DOHH2 (cell line): ENCODE results near the gene CFAP69.

Experiments used
- EZH2phosphoT487 ChIP-seq: fragments of 200-600 bp; sonication (generic); IDR thresholded peaks from 2 replicates; pipeline ENCODE4 v1.6.1; 2017; ENCODE audit warnings: borderline replicate concordance, mild to moderate bottlenecking, antibody characterized with exemption, low read length, moderate library complexity, mixed read lengths
- TF ChIP-seq, protein P1 (sequence below): fragments of 200-600 bp; sonication (generic); IDR thresholded peaks from one replicate; pipeline ENCODE4 v1.5.1; 2014; ENCODE audit warnings: antibody characterized with exemption, mild to moderate bottlenecking, low read depth, low read length; ENCODE audit not compliant: poor library complexity, severe bottlenecking

DNA sequence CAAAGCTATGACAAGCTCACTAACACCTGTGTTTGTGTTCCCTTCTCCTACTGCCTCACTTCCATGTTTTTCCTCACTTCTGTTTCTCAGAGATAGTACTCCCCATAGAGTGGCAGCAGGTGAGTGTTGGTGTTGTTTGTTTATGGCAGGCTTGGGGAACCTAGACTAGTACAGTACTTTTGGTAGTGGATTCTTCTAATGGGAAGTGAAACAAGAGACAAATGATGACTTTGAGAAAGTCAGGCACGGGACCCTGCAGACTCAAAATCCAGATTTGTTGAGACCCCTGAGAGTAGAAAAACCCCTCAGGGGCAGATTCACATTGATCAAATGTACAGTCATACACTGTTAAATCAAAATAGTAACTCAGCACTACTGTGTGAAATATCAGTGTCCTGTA is 6.4 kb upstream of the CFAP69 start:
- TF ChIP-seq, protein P1, sequence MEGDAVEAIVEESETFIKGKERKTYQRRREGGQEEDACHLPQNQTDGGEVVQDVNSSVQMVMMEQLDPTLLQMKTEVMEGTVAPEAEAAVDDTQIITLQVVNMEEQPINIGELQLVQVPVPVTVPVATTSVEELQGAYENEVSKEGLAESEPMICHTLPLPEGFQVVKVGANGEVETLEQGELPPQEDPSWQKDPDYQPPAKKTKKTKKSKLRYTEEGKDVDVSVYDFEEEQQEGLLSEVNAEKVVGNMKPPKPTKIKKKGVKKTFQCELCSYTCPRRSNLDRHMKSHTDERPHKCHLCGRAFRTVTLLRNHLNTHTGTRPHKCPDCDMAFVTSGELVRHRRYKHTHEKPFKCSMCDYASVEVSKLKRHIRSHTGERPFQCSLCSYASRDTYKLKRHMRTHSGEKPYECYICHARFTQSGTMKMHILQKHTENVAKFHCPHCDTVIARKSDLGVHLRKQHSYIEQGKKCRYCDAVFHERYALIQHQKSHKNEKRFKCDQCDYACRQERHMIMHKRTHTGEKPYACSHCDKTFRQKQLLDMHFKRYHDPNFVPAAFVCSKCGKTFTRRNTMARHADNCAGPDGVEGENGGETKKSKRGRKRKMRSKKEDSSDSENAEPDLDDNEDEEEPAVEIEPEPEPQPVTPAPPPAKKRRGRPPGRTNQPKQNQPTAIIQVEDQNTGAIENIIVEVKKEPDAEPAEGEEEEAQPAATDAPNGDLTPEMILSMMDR: no peak
- no peak for TF ChIP-seq EZH2phosphoT487
